ENCODE results near the gene ZNF256. TPM values are rescaled to one million over a fixed set of nuclear protein-coding genes. Genes with fewer than 3 reads are reported as not detected.
A peak's percentile ranks its signal among the peaks of the same experiment; 100 is the strongest.

Gene ZNF256
- total RNA-seq, 1 donor = 5.2 TPM

DNA sequence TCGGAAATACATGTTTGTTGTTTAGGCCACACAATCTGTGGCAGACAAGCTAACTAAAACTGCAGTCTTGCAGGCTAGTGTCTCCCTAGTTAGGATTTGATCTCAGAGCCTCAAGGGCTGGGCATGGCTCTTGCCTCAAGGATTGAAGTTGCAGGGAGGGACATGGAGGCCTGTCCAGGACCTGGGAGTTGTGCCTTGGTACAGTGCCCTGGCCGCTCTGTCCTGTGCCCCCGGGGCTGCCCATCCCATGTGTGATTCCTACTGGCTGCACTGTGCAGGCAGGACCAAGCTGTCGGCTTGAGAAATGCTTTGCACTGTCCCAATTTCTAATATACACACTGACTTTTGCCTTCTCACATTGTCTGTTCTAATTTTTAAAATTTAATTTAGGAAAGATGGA is 7.5 kb upstream of the ZNF256 start:
- TF ChIP-seq CTCF (IDR thresholded peaks at IDR 0.05; ENCODE audit: insufficient read depth, low read depth, low read length) = no peak
- no peak overlapping the region for H3K4me3 ChIP-seq (ENCODE audit: low read depth, low read length)
- DNase-seq (ENCODE audit: low read depth) = no peak

- DNase-seq (ENCODE audit: low read depth) = no peak
- no peak for TF ChIP-seq CTCF (IDR thresholded peaks at IDR 0.05; ENCODE audit: insufficient read depth, low read depth, low read length)
- H3K4me3 ChIP-seq (ENCODE audit: low read depth, low read length) = no peak overlapping the region
Observed at GRCh38 chr19:57949702-57950101, 2.2 kb upstream of the ZNF256 start.

GRCh38 chr19:57949296-57949695 is 1.8 kb upstream of the ZNF256 start:
- no peak for DNase-seq (ENCODE audit: low read depth)

GRCh38 chr19:57947088-57947418 is 453 bp downstream of the ZNF256 start:
- no peak for DNase-seq (ENCODE audit: low read depth)
- H3K4me3 ChIP-seq (ENCODE audit: low read depth, low read length) = peak overlapping the region; percentile 93
- no peak for TF ChIP-seq CTCF (IDR thresholded peaks at IDR 0.05; ENCODE audit: insufficient read depth, low read depth, low read length)

More at GRCh38 chr19:57949296-57949695, 1.8 kb upstream of the ZNF256 start:
- H3K4me3 ChIP-seq (ENCODE audit: low read depth, low read length) = no peak overlapping the region
- TF ChIP-seq CTCF (IDR thresholded peaks at IDR 0.05; ENCODE audit: insufficient read depth, low read depth, low read length) = no peak

DNA sequence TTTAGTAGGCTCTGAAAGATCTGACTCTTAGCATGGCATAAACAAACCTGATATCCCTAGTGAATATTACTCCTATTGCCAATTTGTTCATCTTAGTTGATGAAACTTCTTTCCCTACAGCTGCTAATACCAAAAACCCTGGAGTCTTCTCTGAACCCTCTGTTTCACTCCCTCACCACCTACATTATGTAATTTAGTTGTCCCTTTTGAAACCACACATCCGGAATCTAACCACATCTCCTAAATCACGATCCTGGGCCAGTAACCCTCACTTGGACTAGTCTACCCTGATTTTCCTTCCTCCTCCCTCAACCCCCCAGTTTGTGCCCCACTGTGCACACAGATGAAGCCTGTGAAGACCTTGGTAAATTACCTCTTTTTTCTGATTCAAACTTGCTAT is 1.2 kb downstream of the ZNF256 start:
- no peak for DNase-seq (ENCODE audit: low read depth)
- H3K4me3 ChIP-seq (ENCODE audit: low read depth, low read length) = peak overlapping the region; percentile 93
- no peak for TF ChIP-seq CTCF (IDR thresholded peaks at IDR 0.05; ENCODE audit: insufficient read depth, low read depth, low read length)

- H3K4me3 ChIP-seq (ENCODE audit: low read depth, low read length) = no peak overlapping the region
- TF ChIP-seq CTCF (IDR thresholded peaks at IDR 0.05; ENCODE audit: insufficient read depth, low read depth, low read length) = no peak
- no peak for DNase-seq (ENCODE audit: low read depth)
Observed at GRCh38 chr19:57941593-57941992, 5.9 kb downstream of the ZNF256 start.

DNA sequence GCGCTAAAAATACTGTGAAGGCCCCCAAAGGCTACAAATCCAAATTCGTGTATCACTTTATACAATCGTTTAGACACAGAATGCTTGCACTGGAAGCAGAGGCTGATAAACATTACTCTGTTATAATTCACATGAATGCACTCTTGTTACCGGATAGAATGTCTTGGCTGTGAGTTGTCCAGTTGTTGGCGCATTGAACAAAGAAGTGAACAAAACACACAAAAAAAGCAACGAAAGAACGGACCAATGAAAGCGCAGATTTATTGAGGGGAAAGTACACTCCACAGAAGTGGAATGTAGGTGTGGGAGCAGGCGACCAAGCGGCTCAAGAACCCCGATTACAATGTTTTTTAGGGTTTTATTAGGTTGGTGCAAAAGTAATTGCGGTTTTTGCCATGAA is 11.8 kb downstream of the ZNF256 start:
- no peak overlapping the region for H3K4me3 ChIP-seq (ENCODE audit: low read depth, low read length)
- no peak for DNase-seq (ENCODE audit: low read depth)
- no peak for TF ChIP-seq CTCF (IDR thresholded peaks at IDR 0.05; ENCODE audit: insufficient read depth, low read depth, low read length)
